ENCODE data around the gene CATSPER1. TPM values are rescaled to one million over a fixed set of nuclear protein-coding genes. Genes with fewer than 3 reads are reported as not detected.
A peak's percentile ranks its signal among the peaks of the same experiment; 100 is the strongest.

Gene CATSPER1
- polyA plus RNA-seq, 2 of the 4 experiments (the other 2 are of a cell fraction), result 0.46 to 0.97 TPM

DNA sequence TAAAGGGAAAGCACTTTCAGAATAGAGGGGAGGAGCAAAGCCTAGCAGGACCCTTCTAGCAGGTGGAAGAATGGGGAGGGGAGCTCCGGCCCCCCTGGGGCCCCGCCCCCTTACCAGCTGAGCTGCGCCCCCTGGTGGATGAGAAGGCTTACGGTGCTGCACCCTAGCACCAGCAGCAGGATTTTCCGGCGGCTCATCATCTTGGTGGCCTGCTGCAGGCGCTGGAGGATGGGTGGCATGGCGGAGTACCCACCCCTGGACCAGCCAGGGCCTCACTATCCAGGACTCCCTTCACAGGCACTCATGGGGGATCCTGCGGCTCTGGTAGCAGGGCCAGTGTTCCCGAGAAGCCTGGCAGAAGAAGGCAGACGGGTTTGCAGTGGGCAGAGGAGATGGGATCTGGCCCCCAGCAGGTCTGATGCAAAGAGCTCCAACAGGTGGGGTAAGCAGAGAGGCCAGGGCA lies 18.9 kb upstream of the CATSPER1 start:
- Histone ChIP-seq H3K4me1 (peaks cover 9% of the 10 kb centered on the region; the same call in 1 of the 3 replicates), H3K4me2 (peak overlapping the region; percentile 59), H3K4me3 (no peak overlapping the region), H3K9me3 (no peaks in the 10 kb centered on the region), H3K27ac (peak overlapping the region; percentile 46 to 75; a peak in 3 of 6 replicates)
- 25% methylated on average over 5 of the region's 11 CpGs for WGBS (ENCODE audit: missing lambda C conversion rate)
- CTCF ChIA-PET, result interaction anchor here (0.6 to 15.8 kb wide), 46 partner anchors 9 to 1071 kb away, joined by 3 to 188 read pairs (median 4); partner anchors contain the start of genes BANF1, CATSPER1, CST6 and FIBP
- FAIRE-seq, result no peak
- peak; percentile 86 to 96 for ATAC-seq
- peak; percentile 87 to 95 for DNase-seq (ENCODE audit: low read depth in 1 of 2, low spot score in 1 of 2)
- POLR2A ChIA-PET, result interaction anchor here (0.6 to 1.2 kb wide), 2 partner anchors 23 to 26 kb away, joined by 3 to 4 read pairs; no protein-coding TSS in a partner anchor
- TF ChIP-seq CBX8 (IDR thresholded peaks at IDR 0.05) (no peak), BHLHE40 (IDR thresholded peaks at IDR 0.05; ENCODE audit: low read depth, low read length) (no peak), ZC3H11A (IDR thresholded peaks at IDR 0.05) (no peak), CEBPB (IDR thresholded peaks at IDR 0.05) (no peak), REST (IDR thresholded peaks at IDR 0.05) (no peak), CTCF (IDR thresholded peaks at IDR 0.05) (peak; percentile 88), RAD21 (conservative IDR thresholded peaks at IDR 0.05 in 1 of 2, IDR thresholded peaks at IDR 0.05 in 1 of 2) (peak; percentile 48 to 52), SMC3 (IDR thresholded peaks at IDR 0.05) (peak; percentile 66), ESRRA (IDR thresholded peaks at IDR 0.05; ENCODE audit: borderline replicate concordance, low read length) (no peak), HOXA7 (CRISPR knock-in tag; IDR thresholded peaks at IDR 0.05) (no peak), HOXB5 (CRISPR knock-in tag; IDR thresholded peaks at IDR 0.05) (no peak), GATA3 (IDR thresholded peaks at IDR 0.05; ENCODE audit: borderline replicate concordance) (no peak), POLR2A (IDR thresholded peaks at IDR 0.05; ENCODE audit: low read length) (no peak), KDM5A (IDR thresholded peaks at IDR 0.05) (no peak), HDAC2 (IDR thresholded peaks at IDR 0.05) (no peak), FOXS1 (CRISPR knock-in tag; IDR thresholded peaks at IDR 0.05) (no peak), MAZ (IDR thresholded peaks at IDR 0.05; ENCODE audit: borderline replicate concordance, low read depth, low read length) (peak; percentile 92; the same call in 1 of the 2 replicates), SREBF2 (IDR thresholded peaks at IDR 0.05) (no peak), FOSL2 (IDR thresholded peaks at IDR 0.05) (no peak), FOSL2 (CRISPR knock-in tag; IDR thresholded peaks at IDR 0.05) (no peak), RNF2 (IDR thresholded peaks at IDR 0.05; ENCODE audit: borderline replicate concordance, low read depth) (no peak)
- TF ChIP-seq, protein P1, sequence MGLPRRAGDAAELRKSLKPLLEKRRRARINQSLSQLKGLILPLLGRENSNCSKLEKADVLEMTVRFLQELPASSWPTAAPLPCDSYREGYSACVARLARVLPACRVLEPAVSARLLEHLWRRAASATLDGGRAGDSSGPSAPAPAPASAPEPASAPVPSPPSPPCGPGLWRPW (IDR thresholded peaks at IDR 0.05), result no peak
- TF ChIP-seq, protein P2, sequence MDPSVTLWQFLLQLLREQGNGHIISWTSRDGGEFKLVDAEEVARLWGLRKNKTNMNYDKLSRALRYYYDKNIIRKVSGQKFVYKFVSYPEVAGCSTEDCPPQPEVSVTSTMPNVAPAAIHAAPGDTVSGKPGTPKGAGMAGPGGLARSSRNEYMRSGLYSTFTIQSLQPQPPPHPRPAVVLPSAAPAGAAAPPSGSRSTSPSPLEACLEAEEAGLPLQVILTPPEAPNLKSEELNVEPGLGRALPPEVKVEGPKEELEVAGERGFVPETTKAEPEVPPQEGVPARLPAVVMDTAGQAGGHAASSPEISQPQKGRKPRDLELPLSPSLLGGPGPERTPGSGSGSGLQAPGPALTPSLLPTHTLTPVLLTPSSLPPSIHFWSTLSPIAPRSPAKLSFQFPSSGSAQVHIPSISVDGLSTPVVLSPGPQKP (IDR thresholded peaks at IDR 0.05; ENCODE audit: low read depth, low read length), result no peak
- TF ChIP-seq, protein P3, sequence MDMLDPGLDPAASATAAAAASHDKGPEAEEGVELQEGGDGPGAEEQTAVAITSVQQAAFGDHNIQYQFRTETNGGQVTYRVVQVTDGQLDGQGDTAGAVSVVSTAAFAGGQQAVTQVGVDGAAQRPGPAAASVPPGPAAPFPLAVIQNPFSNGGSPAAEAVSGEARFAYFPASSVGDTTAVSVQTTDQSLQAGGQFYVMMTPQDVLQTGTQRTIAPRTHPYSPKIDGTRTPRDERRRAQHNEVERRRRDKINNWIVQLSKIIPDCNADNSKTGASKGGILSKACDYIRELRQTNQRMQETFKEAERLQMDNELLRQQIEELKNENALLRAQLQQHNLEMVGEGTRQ (IDR thresholded peaks at IDR 0.05), result no peak
